Erythroblast (primary cell): ENCODE measurements around the gene KCNIP3.

ENCODE experiments used
- GATA1 ChIP-seq: IDR thresholded peaks from 2 replicates; pipeline ENCODE4 v1.6.1; 2011; ENCODE audit warnings: low read depth, mild to moderate bottlenecking, control low read depth, low read length, moderate library complexity
- POLR2A ChIP-seq: IDR thresholded peaks from 2 replicates; pipeline ENCODE4 v1.6.1; 2011; ENCODE audit warnings: mild to moderate bottlenecking, low read length

DNA sequence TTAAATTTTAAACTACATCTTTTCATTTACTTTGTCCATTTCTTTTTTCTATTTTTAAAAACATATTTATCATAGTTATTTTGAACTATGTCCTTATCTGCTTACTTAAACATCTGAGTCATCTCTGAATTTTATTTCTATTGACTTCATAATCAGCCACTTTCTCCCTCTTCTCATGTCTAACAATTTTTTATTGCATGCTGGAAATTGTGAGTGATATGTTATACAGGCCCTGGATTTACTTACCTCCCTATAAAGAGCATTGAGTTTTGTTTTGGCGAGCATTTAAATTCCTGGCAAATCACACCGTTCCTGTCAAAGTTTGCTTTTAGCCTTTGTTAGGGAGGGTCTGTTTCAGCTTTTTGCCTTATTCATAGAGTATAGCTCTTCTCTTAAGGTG lies 39.3 kb downstream of the KCNIP3 start:
- no peak for TF ChIP-seq POLR2A
- no peak for TF ChIP-seq GATA1
